Medulla oblongata (tissue), 1 donor: Measurements from ENCODE around the gene TCF20.

Experiments used
- DNase-seq: peaks from one replicate; pipeline ENCODE4 v3.0.0-alpha.2; 2015; ENCODE audit errors: extremely low spot score

The TCF20 gene

DNA sequence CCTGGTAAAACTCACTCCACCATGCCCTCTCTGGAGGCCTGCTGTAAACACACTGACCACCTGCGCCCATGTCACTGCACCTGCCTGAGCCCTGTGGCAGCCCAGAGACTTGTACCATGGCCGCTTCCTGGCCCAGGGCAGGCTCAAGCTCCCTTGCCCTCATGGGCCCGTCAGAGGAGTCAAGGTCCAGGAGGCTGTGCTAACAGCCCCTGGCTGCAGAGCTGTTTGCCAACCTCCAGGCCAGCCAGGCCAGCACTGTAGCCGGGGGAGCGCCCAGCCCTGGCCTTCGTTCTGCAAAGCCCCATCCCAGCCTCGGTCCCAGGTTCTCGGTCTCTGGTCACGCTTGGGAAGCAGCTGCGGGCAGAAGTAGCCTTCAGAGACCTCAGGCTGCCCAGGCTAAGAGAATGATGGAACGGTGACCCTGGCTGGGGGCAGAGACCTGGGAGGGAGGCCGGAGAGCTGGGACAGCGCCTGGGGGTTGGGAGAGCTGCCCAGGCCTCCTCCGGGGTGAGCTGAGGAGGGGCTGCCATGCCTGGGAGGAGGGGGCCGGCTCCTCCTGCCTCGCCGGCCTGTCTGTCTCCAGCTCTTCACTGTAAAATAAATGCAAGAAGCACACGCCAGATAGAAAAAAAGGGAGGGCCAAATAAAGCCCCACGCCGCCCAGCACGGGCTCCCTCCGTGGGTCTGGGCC is 11.9 kb upstream of the TCF20 start:
- DNase-seq: peak; percentile 7

DNA sequence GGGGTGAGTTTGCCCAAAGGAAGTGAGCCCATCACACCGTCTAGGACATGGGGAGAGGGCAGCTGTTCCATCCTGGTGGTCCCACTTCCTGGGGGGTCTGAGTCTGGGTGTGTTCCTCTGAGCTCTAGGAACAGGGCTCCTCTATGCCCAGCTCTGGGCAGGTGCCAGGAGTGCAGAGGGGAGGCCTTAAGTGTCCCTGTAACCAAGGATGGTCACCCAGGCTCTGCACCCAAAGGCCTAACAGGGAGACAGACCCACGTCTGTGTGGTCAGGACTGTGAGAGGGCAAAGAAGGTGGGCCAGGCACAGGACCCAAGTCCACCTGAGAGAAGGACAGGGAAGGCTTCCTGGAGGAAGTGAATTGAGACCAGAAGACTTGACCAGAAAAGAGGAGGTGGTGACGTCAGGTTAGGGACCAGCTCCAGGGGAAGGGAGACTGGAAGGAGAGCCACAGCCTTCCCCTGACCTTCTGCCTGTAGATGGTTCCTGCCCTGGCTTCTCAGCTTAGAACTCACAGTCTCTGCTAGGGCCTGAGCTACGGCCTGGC is 11.3 kb upstream of the TCF20 start:
- no peak for DNase-seq

DNA sequence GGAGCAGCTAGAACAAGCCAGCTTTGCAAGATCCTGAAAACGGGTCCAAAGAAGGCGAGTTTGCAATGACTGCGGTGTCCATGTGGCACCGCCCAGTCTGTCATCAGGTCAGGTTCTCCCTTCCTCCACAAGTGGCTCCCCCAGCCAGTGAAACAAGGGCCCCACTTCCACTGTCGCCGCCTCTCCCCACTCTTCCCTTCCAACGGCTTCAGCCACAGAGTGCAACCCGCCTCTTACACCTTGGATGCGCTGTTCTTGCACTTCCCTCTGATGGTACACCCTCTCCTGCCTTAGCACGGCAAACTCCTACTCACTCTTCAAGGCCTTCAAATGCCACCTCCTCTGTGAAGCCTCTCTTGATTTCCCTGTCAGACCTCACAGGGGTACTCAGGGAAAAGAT is 10.8 kb upstream of the TCF20 start:
- no peak for DNase-seq

DNA sequence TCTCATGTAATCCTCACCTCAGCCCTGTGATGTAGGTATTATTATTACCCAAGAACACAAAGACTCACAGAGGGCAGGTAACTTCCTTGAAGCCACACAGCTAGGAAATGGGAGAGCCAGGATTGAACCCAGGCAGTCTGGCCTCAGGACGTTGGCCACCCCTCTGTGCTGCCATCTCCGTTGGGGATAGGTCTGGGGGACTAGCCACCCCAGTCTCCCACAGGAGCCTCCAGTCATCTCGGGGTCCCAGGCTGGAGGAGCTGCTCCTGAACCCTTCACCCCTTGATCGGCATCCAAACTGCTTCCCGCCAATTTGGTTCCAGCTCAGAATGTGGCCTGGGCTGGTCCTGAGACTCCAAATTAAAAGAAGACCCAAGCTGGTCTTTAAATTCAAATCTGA is 10.4 kb upstream of the TCF20 start:
- no peak for DNase-seq

DNA sequence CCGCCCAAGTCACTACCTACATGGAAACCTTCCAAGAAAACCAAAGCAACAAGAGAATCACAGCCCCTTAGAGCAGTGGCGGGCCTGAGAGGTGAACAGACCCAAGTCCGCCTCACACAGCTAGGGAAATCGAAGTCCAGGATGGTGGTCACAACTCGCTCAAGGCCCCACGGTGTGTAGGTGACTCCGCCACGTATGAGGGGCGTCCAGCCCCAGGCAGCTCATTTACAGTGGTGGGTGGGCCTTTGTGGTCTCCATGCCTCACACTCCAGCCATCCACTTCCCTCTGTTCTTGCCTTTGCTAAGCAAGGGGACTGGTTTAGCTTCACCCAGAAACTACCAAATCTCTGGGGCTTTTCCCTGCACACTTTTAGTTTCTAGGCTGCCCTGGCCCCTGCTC is 9.7 kb upstream of the TCF20 start:
- no peak for DNase-seq

DNA sequence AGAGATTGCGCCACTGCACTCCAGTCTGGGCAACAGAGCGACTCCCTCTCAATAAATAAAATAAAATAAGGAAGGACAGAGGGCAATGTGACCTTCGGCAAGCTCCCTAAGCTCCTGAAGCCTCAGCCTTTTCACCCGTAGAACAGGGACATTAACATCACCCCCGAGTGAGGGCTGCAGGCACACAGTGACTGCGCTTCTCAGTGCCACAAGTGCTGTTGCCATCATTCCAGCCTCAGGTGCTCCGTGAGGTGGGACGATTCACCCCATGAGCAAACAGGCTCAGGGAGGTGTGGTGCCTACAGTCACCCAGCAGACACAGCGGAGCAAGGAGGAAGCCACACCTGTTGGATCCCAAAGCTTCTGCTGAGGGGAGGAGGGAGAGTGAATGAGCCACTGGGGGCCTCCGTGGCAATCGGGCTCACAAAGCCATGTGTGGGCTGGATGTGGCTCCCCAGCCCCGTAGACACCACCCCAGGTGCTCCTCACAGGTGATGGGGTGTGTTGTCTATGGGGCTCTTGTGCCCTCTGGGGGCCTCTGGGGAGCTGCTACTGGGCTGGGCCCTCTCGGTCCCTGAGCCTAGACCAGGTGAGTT is 9.1 kb upstream of the TCF20 start:
- DNase-seq: no peak

DNA sequence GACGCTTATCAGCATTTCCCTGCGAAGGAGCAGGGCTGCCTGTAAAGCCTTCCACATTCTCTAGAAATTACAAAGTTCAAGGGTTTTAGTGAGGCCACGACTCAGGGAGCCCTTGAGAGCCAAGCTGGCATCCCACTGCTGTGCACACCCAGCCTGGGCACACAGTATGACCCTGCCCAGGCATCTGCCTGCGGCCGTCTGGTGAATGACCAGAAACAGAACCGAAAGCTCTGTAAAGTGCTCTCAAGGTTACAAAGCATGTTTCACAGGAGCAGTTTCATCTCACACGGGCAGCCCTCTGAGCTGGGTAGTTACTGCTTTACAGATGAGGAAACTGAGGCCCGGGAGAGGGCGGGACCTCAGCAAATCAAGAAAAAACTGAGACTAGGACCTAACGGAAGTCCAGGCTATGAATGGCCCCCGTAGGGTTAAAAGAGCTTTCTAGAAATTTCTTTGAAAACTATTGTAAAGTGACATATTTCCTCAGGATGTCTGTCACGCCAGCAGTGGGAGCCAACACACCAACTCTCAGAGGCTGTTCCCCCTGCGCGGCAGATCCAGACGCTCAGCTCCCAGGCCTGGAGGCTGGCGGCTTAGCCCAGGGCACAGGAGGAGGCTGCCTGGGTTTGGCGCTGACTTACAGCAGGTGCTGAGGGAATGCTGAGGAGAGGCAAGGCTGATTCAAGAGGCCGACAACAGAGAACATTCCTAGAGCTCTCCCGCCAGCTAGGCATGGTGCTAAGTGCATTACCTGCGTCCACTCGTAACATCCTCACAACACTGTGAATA is 7.7 kb upstream of the TCF20 start:
- DNase-seq: peak; percentile 45

DNA sequence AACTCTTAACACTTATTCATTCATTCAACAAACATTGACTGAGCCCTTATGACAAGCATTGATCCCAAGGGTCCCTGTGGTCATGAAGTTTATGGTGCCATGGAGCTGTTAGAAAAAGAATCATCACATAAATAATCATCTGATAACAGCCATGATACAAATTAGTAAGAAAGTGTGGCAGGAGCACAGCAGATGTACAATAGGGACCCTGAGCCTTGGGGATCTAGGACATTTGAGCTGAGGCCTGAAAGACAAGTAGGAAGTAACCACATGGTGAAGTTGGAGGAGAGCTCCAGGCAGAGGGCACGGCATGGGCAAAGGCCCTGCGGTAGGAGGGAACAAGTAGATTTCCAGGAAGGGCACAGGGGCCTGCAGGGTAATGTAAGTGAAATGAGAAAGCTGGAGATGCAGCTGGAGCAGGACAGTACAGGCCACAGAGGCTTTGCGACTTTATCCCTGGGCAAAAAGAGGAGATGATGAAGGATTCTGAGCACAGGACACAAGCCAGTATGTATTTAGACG is 6.8 kb upstream of the TCF20 start:
- no peak for DNase-seq

DNA sequence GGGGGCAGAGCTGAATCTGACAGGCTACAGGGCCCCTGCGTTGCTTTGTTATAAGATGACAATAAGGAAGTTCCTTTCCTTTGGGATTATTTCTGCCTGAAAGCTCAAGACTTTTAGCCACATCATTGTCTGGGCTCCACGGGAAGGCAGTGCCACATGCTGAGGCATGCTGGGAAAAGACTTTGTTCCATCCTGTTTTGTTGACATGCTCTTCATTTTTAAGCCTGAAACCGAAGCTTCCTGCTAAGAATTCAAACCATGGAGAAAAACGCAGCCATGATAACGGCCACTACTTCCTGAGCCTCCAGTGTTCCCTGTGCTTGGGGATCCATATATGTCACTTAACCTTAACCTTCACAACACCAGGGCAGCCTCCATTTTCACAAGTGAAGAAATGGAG is 5.5 kb upstream of the TCF20 start:
- DNase-seq: no peak

DNA sequence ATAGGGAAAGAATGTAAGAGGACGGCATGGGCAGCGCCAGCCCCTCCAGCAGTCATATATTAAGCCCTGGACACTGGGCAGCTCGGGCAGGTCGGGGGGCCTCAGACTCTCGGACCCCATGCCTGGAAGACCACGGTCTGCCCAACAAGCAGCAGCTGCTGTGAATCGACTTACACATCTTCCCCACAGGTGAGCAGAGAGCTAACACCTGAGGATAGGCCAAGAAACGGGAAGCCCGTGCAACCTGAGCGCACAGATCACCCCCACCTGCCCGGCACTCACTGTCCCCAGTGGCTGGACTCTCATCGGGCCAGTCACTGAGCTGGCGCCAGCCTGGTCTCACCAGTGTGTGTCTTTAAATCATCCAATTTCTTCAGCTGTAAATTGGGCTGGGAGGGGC is 4.7 kb upstream of the TCF20 start:
- no peak for DNase-seq

DNA sequence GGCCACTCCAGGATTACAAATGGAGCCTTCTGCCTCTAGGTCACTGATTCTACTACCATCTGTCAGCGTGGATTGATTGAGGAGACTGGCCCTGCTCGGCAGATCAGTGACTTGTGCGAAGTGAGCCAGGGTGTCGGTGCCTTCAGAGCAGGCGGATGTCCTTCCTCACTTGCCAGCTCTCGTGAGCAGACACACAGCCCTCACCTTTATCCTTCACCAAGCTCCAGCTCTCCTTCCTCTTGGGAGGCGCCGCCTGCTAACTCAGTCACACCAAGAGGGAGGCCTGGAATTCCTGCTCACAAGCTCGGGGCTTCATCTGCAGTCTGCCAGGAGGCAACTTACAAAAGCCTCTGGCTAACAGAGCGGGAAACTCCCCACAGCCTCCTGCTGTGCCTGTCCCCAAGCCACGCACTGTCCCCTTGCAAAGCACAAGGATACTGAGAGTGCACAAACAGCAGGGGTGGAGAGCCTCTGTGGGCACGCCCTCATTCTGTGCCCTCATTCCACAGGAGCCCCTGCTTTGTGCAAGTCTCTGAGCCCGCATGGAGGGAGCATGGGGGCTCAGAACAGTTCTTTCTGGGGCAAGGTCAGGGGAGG is 3.5 kb upstream of the TCF20 start:
- peak; percentile 15 for DNase-seq

DNA sequence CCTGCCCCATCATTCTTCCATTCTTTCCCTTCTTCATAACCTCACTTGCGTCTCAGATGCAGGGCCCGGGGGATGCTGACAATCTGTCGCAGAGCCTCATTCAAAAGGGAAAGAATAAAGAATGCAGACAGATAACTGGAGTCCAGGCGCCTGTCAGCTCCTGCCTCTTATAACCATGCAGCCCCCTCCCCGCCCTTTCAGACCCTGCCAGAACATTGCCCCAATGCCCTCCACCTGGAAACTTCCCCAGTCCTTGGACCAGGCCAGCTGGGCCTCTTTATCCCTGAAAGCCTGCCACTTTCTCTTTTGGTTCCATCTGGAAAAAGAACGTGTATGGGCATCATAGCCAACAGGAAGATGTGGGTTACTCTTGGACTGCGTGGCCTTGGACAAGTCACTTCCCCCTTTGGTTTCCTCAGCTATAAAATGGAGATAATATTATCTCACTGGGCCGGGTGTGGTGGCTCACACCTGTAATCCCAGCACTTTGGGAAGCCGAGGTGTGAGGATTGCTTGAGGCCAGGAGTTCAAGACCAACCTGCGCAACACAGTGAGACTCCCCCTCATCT is 2.1 kb upstream of the TCF20 start:
- DNase-seq: no peak

DNA sequence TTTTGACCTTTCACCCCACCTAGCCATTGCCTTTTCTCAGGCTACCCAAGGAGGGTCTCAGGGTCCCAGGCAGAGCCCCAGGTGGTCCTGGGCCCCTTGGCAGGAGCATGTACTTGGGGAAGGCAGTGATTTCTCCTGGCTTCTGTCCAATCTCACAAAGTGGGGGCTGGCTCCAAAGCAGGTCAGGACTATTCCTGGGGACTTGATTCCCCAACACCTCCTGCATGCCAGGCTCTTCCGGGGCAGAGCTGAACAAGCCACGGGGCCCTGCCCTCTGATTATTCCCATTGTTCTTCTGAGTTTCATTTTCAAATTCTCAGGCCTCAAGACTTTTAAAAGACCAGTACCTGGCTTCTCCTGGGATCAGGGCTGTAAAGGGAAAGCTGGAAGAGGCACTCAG is 1.5 kb upstream of the TCF20 start:
- no peak for DNase-seq

DNA sequence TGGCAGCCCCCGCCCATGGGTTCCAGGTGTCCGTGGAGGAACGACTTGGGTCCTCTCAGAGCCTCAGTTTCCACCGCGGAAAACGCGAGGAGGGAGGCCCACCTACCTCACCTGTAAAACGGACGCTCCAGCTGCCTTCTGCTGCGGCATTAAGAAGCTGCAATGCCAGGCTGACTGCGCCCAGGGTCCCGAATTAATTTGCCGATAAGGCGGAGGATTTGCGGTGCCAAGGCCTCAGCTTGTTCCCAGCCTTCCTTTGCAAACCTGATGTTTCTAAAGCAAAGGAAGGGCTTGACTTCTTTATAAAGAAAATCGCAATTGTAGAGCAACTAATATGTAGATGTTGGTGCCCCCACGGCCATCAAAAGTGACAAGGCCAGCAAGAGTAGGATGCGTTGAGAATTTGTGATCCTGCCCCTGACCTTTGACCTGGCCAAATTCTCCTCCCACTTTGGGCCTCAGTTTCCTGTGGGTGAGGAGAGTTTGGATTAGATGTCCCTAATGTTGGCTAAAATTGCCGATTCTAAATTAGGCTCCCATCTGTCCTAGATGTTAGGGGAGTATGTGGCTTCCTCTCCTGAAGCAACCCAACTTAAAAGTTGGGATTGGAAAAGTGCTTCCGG is 849 bp upstream of the TCF20 start:
- no peak for DNase-seq

DNA sequence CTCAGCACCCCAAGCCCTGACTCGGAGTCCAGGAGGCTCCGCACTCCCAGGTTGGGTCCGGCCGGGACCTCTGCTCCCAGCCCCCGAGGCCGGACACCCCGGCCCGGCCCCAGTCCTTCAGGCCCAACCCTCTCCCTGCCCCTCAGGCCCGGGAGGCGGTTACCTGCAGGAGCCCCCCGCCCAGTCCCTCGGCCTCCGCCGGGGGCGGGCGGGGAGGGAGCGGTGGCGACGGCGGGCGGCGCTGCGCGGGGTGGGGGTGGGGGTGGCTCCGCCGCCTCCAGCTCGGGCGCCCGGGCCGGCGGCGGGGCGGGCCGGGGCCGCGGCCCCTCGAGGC is 310 bp downstream of the TCF20 start:
- DNase-seq: peak; percentile 18

DNA sequence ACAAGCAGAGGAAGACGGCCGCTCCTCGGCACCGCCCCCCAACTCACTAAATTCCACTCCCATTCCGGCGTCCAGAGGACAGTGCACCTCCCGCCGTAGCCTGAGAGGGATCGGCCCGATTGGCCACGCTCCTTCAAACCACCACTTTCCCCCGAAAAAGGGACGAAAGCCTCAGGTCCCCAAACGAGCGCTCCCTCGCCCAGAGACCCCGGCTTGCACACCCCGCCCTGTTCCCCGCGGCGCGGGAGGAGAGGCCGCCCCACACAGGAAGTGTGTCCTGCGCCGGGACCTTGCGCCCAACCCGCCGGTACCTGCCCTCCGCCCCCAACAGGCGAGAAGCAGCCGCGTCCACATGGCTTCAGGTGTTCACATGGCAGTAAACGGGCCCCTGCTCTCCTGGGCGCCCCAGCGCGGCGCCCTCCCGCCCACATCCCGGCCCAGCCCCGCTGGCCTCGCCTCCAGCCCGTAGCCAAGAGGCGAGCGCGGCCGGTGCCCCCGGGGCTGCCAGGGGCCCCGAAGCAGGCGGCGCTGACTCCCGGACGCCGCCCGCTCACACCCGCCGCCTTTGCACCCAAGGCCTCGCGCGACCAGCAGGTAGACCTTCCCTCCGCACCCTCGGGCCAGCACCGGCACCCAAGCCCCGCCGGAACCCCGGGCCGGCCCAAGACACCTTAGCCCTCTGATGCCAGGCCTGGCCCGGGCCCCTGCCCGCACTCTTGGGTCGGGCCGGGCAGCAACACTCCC is 849 bp downstream of the TCF20 start:
- peak; percentile 11 for DNase-seq

DNA sequence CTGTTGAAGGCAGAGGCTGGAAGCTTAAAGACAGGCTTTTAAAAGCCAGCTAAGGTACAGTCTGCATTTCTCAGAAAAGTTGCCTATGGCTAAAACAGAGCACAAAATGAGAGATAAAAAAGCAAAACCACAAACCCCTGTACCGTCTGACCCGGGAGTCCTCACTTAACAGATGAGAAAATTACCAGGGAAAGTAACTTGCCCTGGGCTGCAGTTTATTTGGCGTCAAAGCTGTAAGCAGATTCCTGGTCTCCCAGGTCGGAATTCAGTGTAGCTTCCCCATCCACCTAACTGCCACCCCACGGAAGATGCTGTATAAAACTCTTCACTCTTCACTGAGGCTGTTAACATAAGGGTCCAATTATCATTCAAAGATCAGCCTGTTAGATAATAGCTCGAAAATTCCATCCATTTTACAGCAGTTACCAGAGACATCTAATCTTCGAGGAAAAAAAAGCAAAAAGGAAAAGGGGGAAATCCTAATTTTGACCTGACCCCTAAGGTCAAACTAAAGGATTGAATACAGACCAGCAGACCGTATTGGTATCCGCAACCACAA is 1.5 kb downstream of the TCF20 start:
- DNase-seq: no peak

DNA sequence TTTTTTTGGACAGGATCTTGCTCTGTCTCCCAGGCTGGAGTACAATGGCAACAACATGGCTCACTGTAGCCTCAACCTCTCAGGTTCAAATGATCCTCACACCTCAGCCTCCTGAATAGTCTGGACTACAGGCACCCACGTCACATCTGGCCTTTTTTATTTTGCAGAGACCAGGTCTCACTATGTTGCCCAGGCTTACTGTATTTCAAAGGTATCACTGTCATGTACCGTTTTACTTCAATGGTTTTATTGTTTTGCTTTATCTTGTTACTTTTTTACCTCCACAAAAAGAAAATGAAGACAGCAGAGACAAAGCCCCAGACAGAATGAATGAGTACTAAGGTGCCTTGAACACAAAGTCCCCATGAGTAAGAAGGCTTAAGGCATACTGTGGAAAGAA is 5.1 kb downstream of the TCF20 start:
- DNase-seq: no peak

DNA sequence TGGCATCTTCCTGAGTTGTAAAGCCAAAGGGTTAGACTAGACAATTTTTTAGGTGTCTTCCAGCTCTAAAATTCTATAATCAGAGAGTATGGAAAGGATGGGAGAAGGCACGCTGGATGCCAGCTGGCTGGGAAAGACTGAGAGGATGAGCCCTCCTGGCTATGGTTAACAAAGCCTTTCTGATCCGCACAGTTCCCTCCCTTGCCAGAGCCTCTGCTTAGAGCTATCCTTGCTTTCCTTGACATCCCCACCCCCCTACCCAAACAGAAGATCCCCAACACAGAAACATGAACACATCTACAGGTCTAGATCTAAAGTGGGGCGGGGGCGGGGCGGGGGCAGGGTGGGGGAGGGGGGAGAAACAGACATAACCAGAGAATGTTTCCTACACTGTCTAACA is 6.5 kb downstream of the TCF20 start:
- no peak for DNase-seq

DNA sequence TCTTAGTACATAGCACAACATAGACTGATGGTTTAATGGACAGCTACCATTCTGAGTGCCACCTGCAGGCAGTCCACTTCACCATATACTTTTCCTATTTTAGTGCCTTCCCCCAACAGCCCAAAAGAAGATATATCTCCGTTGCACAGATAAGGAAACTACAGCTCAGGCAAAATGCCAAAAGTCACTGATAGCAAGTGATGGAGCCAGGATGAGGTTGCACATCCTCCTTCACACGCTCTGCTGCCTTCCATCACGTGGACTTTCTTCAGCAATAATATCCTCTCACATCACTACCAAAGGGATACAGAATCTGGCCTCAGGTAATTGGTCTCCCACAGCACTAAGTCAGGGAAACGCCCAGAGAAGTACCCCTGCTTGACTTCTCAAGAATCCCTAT is 7.5 kb downstream of the TCF20 start:
- no peak for DNase-seq

DNA sequence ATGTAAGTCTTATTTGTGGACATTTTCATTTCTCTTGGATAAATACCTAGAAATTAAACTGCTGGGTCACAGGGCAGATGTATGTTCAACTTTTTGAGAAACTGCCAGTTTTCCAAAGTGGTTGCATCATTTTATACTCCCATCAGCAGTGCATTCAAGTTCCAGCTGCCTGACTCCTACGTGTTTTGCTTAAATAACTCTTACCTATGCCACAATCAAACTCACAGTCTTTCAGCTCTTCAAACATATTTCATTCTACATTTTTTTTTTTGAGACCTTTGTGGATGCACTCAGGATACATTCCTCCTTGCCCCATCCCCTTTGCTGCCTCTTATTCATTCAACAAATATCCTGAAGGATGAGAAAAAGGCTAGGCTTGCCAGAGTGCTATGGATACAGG is 9.2 kb downstream of the TCF20 start:
- no peak for DNase-seq
